Measurements from ENCODE around the gene ILDR1.
"Not testable (repeated sequence)": the region's sequence is repeated elsewhere in the genome, so short reads cannot be mapped to it uniquely, and the experiment has no call there.

ILDR1 gene

DNA sequence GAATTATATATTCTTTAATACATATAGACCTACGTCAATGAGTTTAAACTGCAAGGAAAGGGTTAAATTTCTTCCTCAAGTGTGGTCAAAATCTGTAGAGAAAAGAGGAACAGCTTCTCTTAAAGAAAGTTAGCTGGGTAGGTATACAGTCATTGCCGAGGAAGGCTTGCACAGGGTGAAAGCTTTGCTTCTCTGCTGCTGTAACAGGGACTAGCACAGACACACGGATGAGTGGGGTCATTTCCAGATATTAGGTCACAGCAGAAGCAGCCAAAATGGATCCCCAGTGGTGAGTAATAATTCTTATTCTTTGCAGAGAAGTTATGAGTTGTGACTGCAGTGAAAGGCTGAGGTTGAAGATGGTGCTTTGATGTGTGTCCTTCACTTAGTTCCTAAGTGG, 33.2 kb upstream of the ILDR1 start, which contains the start of gene CD86:
Gene CD86 (plus strand): TSS at position 148 of the 400 bp plus-strand sequence. CDS start 128 bp downstream, at position 276.
- TF ChIP-seq, protein P1, sequence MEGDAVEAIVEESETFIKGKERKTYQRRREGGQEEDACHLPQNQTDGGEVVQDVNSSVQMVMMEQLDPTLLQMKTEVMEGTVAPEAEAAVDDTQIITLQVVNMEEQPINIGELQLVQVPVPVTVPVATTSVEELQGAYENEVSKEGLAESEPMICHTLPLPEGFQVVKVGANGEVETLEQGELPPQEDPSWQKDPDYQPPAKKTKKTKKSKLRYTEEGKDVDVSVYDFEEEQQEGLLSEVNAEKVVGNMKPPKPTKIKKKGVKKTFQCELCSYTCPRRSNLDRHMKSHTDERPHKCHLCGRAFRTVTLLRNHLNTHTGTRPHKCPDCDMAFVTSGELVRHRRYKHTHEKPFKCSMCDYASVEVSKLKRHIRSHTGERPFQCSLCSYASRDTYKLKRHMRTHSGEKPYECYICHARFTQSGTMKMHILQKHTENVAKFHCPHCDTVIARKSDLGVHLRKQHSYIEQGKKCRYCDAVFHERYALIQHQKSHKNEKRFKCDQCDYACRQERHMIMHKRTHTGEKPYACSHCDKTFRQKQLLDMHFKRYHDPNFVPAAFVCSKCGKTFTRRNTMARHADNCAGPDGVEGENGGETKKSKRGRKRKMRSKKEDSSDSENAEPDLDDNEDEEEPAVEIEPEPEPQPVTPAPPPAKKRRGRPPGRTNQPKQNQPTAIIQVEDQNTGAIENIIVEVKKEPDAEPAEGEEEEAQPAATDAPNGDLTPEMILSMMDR (IDR thresholded peaks at IDR 0.05; ENCODE audit: low read depth, low read length, poor library complexity, severe bottlenecking): no peak
- Histone ChIP-seq H3K79me2 (ENCODE audit: control insufficient read depth, low read length) (peaks cover 25% of the 10 kb centered on the region), H3K9me2 (replicated peaks; ENCODE audit: control insufficient read depth, low read length) (no peaks in the 10 kb centered on the region), H3K36me3 (ENCODE audit: control insufficient read depth, low read length) (peaks cover 13% of the 10 kb centered on the region), H4K20me1 (ENCODE audit: control insufficient read depth, insufficient read depth, low read depth, low read length) (no peaks in the 10 kb centered on the region), H3F3A (ENCODE audit: control insufficient read depth, insufficient read depth) (peaks cover 13% of the 10 kb centered on the region; the same call in 1 of the 2 replicates), H3K27me3 (ENCODE audit: control insufficient read depth, low read length) (no peaks in the 10 kb centered on the region), H3K4me1 (ENCODE audit: control insufficient read depth, low read length) (peaks cover 52% of the 10 kb centered on the region), H3K27ac (ENCODE audit: low read depth, low read length) (peak within 1 kb of the TSS; percentile 63), H3K9me3 (ENCODE audit: control insufficient read depth, insufficient read depth, low read length) (no peaks in the 10 kb centered on the region), H3K4me2 (ENCODE audit: low read length) (peak within 1 kb of the TSS; percentile 80), H3K4me3 (ENCODE audit: low read length) (peak within 1 kb of the TSS; percentile 73)

DNA sequence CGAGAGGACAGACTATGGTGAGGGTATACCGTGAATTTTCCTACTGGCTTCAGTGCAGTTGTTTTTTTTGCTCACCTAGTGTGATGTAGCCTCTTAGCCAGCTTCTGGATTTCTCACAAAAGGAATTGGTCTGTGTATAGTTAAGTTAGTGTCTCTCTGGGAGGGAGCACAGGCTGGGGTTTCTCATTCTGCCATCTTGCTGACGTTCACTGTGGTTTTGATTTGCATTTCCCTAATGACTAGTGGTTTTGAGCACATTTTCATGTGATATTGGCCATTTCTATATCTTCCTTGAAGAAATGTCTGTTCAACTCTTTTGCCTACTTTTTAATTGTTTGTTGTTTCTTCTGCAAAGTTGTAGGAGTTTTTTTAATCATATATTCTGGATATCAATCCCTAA, 30.9 kb upstream of the ILDR1 start:
- Histone ChIP-seq H3K4me1 (ENCODE audit: control insufficient read depth, low read length) (peaks cover 52% of the 10 kb centered on the region), H3K27ac (ENCODE audit: low read depth, low read length) (peak overlapping the region; percentile 19; the same call in 1 of the 2 replicates), H3K9me2 (replicated peaks; ENCODE audit: control insufficient read depth, low read length) (no peaks in the 10 kb centered on the region), H3K27me3 (ENCODE audit: control insufficient read depth, low read length) (no peaks in the 10 kb centered on the region), H3K4me2 (ENCODE audit: low read length) (peak overlapping the region; percentile 80), H4K20me1 (ENCODE audit: control insufficient read depth, insufficient read depth, low read depth, low read length) (no peaks in the 10 kb centered on the region), H3K79me2 (ENCODE audit: control insufficient read depth, low read length) (peaks cover 15% of the 10 kb centered on the region), H3F3A (ENCODE audit: control insufficient read depth, insufficient read depth) (peaks cover 13% of the 10 kb centered on the region; the same call in 1 of the 2 replicates), H3K9me3 (ENCODE audit: control insufficient read depth, insufficient read depth, low read length) (no peaks in the 10 kb centered on the region), H3K4me3 (ENCODE audit: low read length) (peak overlapping the region; percentile 31), H3K36me3 (ENCODE audit: control insufficient read depth, low read length) (peaks cover 4% of the 10 kb centered on the region; the same call in 1 of the 2 replicates)
- TF ChIP-seq, protein P1 (IDR thresholded peaks at IDR 0.05; ENCODE audit: low read depth, low read length, poor library complexity, severe bottlenecking): no peak
- no peak for TF ChIP-seq EZH2phosphoT487 (IDR thresholded peaks at IDR 0.05; ENCODE audit: borderline replicate concordance, low read length)

DNA sequence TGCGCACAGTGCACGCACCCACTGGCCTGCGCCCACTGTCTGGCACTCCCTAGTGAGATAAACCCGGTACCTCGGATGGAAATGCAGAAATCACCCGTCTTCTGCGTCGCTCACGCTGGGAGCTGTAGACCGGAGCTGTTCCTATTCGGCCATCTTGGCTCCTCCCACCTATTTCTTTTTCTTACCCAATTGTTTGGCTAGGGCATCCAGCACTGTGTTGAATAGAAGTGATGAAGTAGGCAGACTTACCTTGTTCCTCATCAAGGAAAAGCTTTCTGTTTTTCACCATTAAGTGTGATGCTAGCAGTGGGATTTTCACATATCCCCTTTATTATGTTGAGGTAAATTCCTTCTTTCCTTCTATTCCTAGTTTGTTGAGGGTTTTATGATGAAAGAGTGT, 25.7 kb upstream of the ILDR1 start:
- not testable (repeated sequence) for H4K20me1 ChIP-seq (ENCODE audit: control insufficient read depth, insufficient read depth, low read depth, low read length); H3K4me2 ChIP-seq (ENCODE audit: low read length)

DNA sequence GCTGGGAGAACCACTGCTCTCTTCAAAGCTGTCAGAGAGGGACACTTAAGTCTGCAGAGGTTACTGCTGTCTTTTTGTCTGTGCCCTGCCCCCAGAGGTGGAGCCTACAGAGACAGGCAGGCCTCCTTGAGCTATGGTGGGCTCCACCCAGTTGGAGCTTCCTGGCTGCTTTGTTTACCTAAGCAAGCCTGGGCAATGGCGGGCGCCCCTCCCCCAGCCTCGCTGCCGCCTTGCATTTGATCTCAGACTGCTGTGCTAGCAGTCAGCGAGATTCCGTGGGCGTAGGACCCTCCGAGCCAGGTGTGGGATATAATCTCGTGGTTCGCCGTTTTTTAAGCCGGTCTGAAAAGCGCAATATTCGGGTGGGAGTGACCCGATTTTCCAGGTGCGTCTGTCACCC, 25.2 kb upstream of the ILDR1 start:
- not testable (repeated sequence) for H3K79me2 ChIP-seq (ENCODE audit: control insufficient read depth, low read length); H3K4me2 ChIP-seq (ENCODE audit: low read length); H3K36me3 ChIP-seq (ENCODE audit: control insufficient read depth, low read length); H3F3A ChIP-seq (ENCODE audit: control insufficient read depth, insufficient read depth); H3K27ac ChIP-seq (ENCODE audit: low read depth, low read length); H4K20me1 ChIP-seq (ENCODE audit: control insufficient read depth, insufficient read depth, low read depth, low read length); H3K9me3 ChIP-seq (ENCODE audit: control insufficient read depth, insufficient read depth, low read length); H3K9me2 ChIP-seq (replicated peaks; ENCODE audit: control insufficient read depth, low read length); H3K27me3 ChIP-seq (ENCODE audit: control insufficient read depth, low read length); H3K4me1 ChIP-seq (ENCODE audit: control insufficient read depth, low read length); H3K4me3 ChIP-seq (ENCODE audit: low read length)

More for the DNA sequence above, 25.7 kb upstream of the ILDR1 start:
- not testable (repeated sequence) for H3K79me2 ChIP-seq (ENCODE audit: control insufficient read depth, low read length); H3K27me3 ChIP-seq (ENCODE audit: control insufficient read depth, low read length); H3K9me3 ChIP-seq (ENCODE audit: control insufficient read depth, insufficient read depth, low read length); H3K9me2 ChIP-seq (replicated peaks; ENCODE audit: control insufficient read depth, low read length); H3F3A ChIP-seq (ENCODE audit: control insufficient read depth, insufficient read depth); H3K36me3 ChIP-seq (ENCODE audit: control insufficient read depth, low read length); H3K4me3 ChIP-seq (ENCODE audit: low read length); H3K27ac ChIP-seq (ENCODE audit: low read depth, low read length)
- peaks cover 11% of the 10 kb centered on the region for H3K4me1 ChIP-seq (ENCODE audit: control insufficient read depth, low read length)

Measured in DOHH2 (cell line).